Hepatocyte (in vitro differentiated cells): Measurements from ENCODE around the gene DENND5B. TPM values are rescaled to one million over a fixed set of nuclear protein-coding genes. Genes with fewer than 3 reads are reported as not detected.

ENCODE experiments used
- DNase-seq: peaks from one replicate; pipeline ENCODE4 v3.0.0-alpha.2; 2016; ENCODE audit warnings: low spot score
- H2AFZ ChIP-seq: fragments of 200-600 bp; sonication (generic); 2 replicates; pipeline ENCODE4 v1.6.0; 2016; ENCODE audit warnings: antibody characterized with exemption, mild to moderate bottlenecking
- H3K27ac ChIP-seq: fragments of 200-600 bp; sonication (generic); 2 replicates; pipeline ENCODE4 v1.5.1; 2016; ENCODE audit warnings: mild to moderate bottlenecking
- H3K27me3 ChIP-seq: fragments of 200-600 bp; sonication (generic); 2 replicates; pipeline ENCODE4 v1.6.1; 2016
- H3K36me3 ChIP-seq: fragments of 200-600 bp; sonication (generic); replicated peaks from 2 replicates; pipeline ENCODE4 v1.5.1; 2016; ENCODE audit warnings: low read depth; ENCODE audit not compliant: insufficient read depth
- H3K4me1 ChIP-seq: fragments of 200-600 bp; sonication (generic); 2 replicates; pipeline ENCODE4 v1.5.1; 2016; ENCODE audit warnings: mild to moderate bottlenecking, moderate library complexity; ENCODE audit not compliant: insufficient read depth
- H3K4me2 ChIP-seq: fragments of 200-600 bp; sonication (generic); 2 replicates; pipeline ENCODE4 v1.6.0; 2016
- H3K4me3 ChIP-seq: fragments of 200-600 bp; sonication (generic); 2 replicates; pipeline ENCODE4 v1.5.1; 2016; ENCODE audit warnings: mild to moderate bottlenecking
- H3K79me2 ChIP-seq: fragments of 200-600 bp; sonication (generic); 2 replicates; pipeline ENCODE4 v1.6.0; 2017; ENCODE audit warnings: mild to moderate bottlenecking
- H3K9me2 ChIP-seq: fragments of 200-600 bp; sonication (generic); replicated peaks from 2 replicates; pipeline ENCODE4 v1.6.0; 2017; ENCODE audit warnings: mild to moderate bottlenecking; ENCODE audit not compliant: insufficient read depth
- H3K9me3 ChIP-seq: fragments of 200-600 bp; sonication (generic); 2 replicates; pipeline ENCODE4 v1.5.1; 2016; ENCODE audit warnings: low read depth, mild to moderate bottlenecking
- H4K20me1 ChIP-seq: fragments of 200-600 bp; sonication (generic); 2 replicates; pipeline ENCODE4 v1.6.0; 2016; ENCODE audit warnings: mild to moderate bottlenecking; ENCODE audit not compliant: insufficient read depth, poor library complexity, severe bottlenecking
- EZH2 ChIP-seq: fragments of 200-600 bp; sonication (generic); IDR thresholded peaks from 2 replicates; pipeline ENCODE4 v1.6.1; 2016; ENCODE audit warnings: antibody characterized with exemption, mild to moderate bottlenecking, borderline replicate concordance
- EZH2phosphoT487 ChIP-seq: fragments of 200-600 bp; sonication (generic); IDR thresholded peaks from one replicate; pipeline ENCODE4 v1.6.1; 2018; ENCODE audit warnings: antibody characterized with exemption, mild to moderate bottlenecking, low read depth, moderate library complexity; ENCODE audit not compliant: unreplicated experiment, severe bottlenecking
- WGBS: methylation state at CpG from one replicate; pipeline ENCODE4 v1.1.6; 2016; ENCODE audit warnings: low lambda C conversion rate; ENCODE audit errors: missing lambda C conversion rate; 5-methylcytosine and 5-hydroxymethylcytosine counted together
- polyA plus RNA-seq: library from polyadenylated mRNA; unstranded; fragments of >200 nt; fragmentation: Nextera tagmentation; extraction: Ambion mirVana; gene quantifications from 2 replicates; pipeline ENCODE4 v1.2.1, GENCODE V29; 2016
- total RNA-seq: library from RNA; depleted of rRNA; stranded (reverse); fragments of >200 nt; gene quantifications from 2 replicates; pipeline ENCODE4 v1.2.3, GENCODE V29; 2014
- TF ChIP-seq, protein P1 (sequence below): fragments of 200-600 bp; sonication (generic); IDR thresholded peaks from 2 replicates; pipeline ENCODE4 v1.5.1; 2016; ENCODE audit warnings: antibody characterized with exemption, mild to moderate bottlenecking; ENCODE audit not compliant: poor library complexity

Gene DENND5B
- total and polyA plus RNA-seq, 2 experiments from 2014 or later: 10.4 to 24.9 TPM

DNA sequence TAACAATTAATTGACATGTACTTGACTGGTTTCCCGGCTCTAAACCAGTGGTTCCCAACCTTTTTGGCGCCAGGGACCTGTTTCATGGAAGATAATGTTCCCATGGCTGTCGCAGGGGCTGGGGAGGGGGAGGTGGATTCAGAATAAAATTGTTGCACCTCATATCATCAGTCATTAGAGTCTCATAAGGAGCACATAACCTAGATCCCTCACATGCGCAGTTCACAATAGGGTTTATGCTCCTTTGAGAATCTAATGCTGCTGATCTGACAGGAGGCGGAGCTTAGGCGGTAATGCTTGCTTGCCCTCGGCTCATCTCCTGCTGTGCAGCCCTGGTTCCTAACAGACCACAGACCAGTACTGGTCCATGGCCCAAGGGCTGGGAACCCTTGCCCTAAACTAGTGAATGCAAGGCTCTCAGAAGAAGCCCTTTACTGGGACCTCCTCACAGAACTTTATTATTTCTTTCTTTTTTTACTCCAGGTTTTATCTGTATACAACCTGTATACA, 178.6 kb downstream of the DENND5B start:
- H3K4me1 ChIP-seq: no peaks in the 10 kb centered on the region
- H3K27ac ChIP-seq: no peak overlapping the region
- TF ChIP-seq EZH2 (no peak), EZH2phosphoT487 (no peak)
- TF ChIP-seq, protein P1, sequence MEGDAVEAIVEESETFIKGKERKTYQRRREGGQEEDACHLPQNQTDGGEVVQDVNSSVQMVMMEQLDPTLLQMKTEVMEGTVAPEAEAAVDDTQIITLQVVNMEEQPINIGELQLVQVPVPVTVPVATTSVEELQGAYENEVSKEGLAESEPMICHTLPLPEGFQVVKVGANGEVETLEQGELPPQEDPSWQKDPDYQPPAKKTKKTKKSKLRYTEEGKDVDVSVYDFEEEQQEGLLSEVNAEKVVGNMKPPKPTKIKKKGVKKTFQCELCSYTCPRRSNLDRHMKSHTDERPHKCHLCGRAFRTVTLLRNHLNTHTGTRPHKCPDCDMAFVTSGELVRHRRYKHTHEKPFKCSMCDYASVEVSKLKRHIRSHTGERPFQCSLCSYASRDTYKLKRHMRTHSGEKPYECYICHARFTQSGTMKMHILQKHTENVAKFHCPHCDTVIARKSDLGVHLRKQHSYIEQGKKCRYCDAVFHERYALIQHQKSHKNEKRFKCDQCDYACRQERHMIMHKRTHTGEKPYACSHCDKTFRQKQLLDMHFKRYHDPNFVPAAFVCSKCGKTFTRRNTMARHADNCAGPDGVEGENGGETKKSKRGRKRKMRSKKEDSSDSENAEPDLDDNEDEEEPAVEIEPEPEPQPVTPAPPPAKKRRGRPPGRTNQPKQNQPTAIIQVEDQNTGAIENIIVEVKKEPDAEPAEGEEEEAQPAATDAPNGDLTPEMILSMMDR: no peak
- H4K20me1 ChIP-seq: no peaks in the 10 kb centered on the region
- H3K4me3 ChIP-seq: no peak overlapping the region
- H3K9me2 ChIP-seq: no peaks in the 10 kb centered on the region
- no peak for DNase-seq
- H3K79me2 ChIP-seq: no peaks in the 10 kb centered on the region
- H3K27me3 ChIP-seq: no peaks in the 10 kb centered on the region
- no peak overlapping the region for H3K4me2 ChIP-seq
- no peak overlapping the region for H2AFZ ChIP-seq
- 69% methylated on average over 7 of the region's 7 CpGs for WGBS
- no peaks in the 10 kb centered on the region for H3K36me3 ChIP-seq
- no peaks in the 10 kb centered on the region for H3K9me3 ChIP-seq

DNA sequence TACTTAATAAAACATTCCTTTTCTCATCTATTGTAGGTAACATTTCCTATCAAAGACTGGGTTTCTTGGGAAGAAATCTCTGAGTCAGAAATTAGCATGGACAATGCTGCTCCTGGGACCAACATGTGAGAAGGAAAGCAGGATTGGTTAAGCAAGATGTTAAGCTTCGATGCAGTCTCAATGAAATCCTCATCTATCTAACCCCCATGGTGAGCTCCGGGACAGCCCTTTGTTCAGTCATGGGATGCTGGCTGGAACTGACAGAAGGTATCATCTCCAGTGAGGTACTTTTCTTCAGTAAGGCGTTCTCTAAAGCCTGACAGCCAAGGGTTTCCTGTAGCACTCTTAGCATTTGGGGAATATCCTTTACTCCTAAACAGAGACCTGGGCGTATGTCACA, 182.2 kb downstream of the DENND5B start:
- WGBS: 91% methylated on average over 4 of the region's 4 CpGs
- Histone ChIP-seq H4K20me1 (no peaks in the 10 kb centered on the region), H3K9me3 (no peaks in the 10 kb centered on the region), H3K27ac (no peak overlapping the region), H3K4me1 (no peaks in the 10 kb centered on the region), H3K4me2 (no peak overlapping the region), H3K9me2 (no peaks in the 10 kb centered on the region), H3K4me3 (no peak overlapping the region), H3K36me3 (no peaks in the 10 kb centered on the region), H2AFZ (no peak overlapping the region), H3K27me3 (no peaks in the 10 kb centered on the region), H3K79me2 (no peaks in the 10 kb centered on the region)
- DNase-seq: no peak
- TF ChIP-seq, protein P1: no peak

DNA sequence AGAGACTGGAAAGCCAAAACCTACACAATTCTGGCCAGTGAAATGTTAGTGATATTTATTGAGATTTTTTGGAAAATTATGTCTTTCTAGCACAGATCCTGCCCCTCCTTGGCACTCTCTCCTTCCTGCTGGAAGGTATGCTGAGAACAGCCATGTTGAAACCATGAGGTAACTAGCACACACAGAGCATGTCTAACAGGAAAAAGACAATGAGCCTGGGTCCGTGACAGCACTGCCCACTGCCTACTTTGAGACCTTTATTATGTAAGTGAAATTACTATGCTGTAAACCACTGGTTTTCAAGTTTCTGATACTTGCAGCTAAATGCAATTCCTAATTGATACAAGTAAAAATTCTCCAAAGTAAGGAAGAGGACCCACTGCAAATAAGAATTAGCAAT, 183.4 kb downstream of the DENND5B start:
- H3K27ac ChIP-seq: no peak overlapping the region
- TF ChIP-seq, protein P1: no peak
- TF ChIP-seq EZH2: no peak
- TF ChIP-seq EZH2phosphoT487: no peak
- no peaks in the 10 kb centered on the region for H3K4me1 ChIP-seq
- no peaks in the 10 kb centered on the region for H3K27me3 ChIP-seq
- no peaks in the 10 kb centered on the region for H3K36me3 ChIP-seq
- DNase-seq: no peak
- WGBS: 97% methylated on average over 1 of the region's 1 CpG
- H3K4me3 ChIP-seq: no peak overlapping the region
- no peaks in the 10 kb centered on the region for H4K20me1 ChIP-seq
- H3K79me2 ChIP-seq: no peaks in the 10 kb centered on the region
- H3K9me2 ChIP-seq: no peaks in the 10 kb centered on the region
- no peak overlapping the region for H3K4me2 ChIP-seq
- no peaks in the 10 kb centered on the region for H3K9me3 ChIP-seq
- no peak overlapping the region for H2AFZ ChIP-seq

DNA sequence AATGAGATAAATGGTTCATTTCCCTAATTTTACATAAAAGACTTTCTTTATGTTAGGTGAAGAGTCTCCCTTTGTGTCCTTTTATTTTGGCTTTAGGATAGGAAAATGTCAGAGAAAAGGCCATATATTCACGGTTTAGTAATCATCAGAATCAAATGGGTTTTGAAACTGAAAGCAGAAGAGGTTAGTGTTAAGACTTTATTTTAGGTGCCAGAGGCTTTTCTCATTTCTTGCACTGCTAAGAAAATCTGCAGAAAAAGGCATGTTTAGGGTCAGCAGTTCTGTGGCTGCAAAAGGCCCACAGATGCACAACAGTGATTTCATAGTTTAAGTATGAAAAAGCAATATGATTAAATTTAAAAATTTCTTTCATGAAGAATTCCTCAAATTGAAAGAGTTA, 184.6 kb downstream of the DENND5B start:
- no peak for DNase-seq
- no peaks in the 10 kb centered on the region for H3K36me3 ChIP-seq
- 96% methylated on average over 1 of the region's 1 CpG for WGBS
- H3K79me2 ChIP-seq: no peaks in the 10 kb centered on the region
- H3K27me3 ChIP-seq: no peaks in the 10 kb centered on the region
- TF ChIP-seq EZH2 (no peak), EZH2phosphoT487 (no peak)
- TF ChIP-seq, protein P1: no peak
- H3K4me3 ChIP-seq: no peak overlapping the region
- no peak overlapping the region for H3K27ac ChIP-seq
- H3K9me3 ChIP-seq: no peaks in the 10 kb centered on the region
- no peaks in the 10 kb centered on the region for H4K20me1 ChIP-seq
- no peak overlapping the region for H2AFZ ChIP-seq
- H3K4me2 ChIP-seq: no peak overlapping the region
- no peaks in the 10 kb centered on the region for H3K9me2 ChIP-seq
- no peaks in the 10 kb centered on the region for H3K4me1 ChIP-seq
